ENCODE data around the gene SLC9A6.
"Not testable (repeated sequence)": the region's sequence is repeated elsewhere in the genome, so short reads cannot be mapped to it uniquely, and the experiment has no call there.

The SLC9A6 gene

DNA sequence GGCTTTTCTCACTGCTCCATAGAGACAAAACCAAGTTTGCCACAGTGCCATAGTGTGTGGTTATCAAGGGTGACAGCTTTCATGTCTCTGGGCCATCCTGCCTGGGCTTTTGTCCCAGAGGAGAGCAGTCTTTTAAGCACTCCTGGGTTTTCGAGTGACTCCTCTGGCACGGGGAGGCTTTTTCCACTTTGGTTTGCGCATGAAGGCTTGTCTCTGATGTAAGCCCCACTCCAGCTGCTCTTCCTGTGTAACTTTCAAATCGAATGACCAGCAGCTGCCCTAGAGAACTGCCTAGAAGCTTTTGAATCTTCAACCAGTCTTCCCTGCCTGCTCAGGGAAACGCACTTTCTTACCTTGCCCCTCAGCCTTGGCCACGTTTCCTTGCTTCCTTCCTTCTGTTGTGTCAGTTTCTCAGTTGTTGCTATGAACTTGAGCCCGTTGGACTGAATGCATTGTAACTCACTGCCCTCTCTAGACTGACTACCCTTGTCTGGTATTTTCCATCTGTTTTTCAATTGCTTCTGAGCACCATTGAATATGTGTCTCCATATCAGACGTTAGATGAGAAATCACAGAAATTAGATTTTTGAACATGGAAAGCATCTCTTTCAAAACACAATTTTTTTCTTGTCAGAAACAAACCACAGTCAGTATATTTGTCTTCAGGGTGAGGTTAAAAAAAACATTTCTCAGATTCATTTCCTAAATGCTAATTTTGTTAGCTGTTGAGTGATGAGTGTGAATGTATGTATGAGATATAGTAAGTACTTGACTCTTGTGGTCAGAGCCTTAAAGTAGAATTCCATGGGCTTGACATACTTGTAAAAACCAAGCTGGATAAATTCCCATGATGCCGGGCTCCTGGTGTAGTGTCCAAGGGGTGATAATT, 45.3 kb downstream of the SLC9A6 start:
- no peak for DNase-seq

DNA sequence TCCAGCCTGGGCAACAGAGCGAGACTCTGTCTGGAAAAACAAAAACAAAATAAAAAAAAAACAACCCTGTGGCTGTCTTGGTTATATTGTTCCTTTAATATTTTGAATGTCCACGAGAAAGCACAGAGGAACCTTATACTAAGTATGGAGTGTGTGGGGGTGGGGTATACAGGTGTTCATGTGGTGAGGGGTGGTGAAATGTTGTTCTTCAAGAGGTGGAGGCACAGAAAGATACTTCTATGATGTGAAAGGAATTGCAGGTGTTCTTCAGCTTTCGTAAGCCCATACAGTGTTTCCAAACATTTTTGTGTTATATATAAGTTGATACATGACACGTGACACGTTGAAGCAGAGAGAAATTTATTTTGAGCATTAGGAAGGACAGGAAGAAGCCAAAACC, 46.4 kb downstream of the SLC9A6 start:
- DNase-seq: no peak

DNA sequence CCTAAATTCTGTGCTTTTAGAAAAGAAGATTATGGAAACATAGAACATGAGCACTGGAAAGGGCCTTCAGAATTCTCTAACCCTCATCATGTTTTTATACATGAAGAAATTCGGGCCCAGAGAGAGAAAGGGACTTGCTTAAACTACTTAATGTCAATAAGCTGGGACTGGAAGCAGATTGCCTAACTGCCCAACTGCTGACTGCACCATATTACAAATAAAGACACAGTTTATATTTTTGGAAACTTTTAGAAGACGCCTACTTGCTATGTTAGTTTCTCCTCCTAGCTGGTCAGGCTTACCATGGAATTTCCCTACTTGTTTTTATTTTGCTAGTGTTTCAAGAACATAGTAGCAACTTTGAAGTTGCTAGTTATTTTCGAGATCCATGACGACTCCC, 47.1 kb downstream of the SLC9A6 start:
- DNase-seq: no peak

DNA sequence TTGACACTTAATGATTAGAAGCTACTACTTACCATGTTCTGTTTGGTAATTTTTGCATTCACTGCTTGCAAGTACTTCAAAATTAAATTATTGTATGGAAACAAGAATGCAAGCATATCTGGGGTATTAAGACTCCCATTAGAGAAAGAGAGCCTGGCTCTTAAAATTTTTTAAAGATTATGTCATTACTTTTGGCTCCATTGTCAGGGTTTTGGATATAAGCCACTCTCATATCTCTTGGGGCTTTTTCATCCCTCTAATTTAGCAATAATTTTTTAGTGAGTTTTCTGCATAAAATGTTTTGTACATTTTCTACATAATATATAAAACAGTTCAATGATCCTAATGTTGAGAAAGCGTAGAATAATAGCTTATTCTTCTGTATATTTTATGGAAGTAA, 49.4 kb downstream of the SLC9A6 start:
- DNase-seq: no peak

DNA sequence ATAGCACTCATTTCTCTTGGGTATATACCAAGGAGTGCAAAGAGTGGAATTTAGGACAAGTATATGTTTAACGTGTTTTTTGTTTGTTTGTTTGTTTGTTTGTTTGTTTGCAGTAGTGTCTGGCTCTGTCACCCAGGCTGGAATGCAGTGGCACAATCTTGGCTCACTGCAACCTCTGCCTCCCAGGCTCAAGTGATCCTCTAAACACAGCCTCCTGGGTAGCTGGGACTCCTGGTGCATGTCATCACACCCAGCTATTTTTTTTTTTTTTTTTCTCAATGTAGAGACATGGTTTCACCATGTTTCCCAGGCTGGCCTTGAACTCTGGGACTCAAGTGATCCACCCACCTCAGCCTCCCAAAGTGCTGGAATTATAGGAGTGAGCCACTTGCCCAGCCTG, 50.4 kb downstream of the SLC9A6 start:
- no peak for DNase-seq

DNA sequence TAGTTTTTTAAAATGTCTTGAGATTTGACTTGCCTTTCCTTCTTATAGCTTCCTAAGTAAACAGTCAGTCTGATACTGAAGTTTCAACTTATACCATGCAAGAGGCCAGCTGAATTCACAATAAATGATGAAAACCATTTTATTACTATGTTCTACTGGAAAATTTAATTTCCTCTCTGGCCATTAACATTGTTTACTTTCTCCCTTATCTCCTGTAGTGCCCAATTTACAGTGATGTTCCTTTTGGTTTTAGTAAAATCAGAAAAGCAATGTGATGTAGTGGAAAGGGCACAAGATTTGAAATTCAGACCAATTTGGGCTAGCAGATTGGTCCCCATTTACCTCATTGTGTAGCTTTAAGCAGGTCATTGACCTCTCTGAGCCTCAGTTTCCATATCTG, 54.2 kb downstream of the SLC9A6 start:
- DNase-seq: no peak

DNA sequence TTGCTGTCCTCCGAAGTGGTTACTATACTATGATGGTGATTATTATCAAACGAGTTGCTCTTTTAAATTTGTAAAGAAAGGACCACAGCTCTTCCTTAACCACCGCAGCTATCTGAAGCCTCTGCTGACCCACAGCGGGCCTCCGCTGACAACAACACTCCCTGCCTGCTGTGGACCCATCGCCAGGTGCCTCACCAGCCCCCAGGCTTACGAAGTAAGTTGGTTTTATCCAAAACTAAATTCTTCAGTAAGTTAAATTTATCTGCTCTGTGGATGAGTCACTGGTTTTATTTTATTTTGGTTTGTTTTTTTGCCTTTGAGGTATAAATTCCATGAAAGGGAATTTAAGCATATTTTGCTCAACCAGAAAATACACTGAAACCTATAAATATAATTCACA, 54.7 kb downstream of the SLC9A6 start:
- no peak for DNase-seq

DNA sequence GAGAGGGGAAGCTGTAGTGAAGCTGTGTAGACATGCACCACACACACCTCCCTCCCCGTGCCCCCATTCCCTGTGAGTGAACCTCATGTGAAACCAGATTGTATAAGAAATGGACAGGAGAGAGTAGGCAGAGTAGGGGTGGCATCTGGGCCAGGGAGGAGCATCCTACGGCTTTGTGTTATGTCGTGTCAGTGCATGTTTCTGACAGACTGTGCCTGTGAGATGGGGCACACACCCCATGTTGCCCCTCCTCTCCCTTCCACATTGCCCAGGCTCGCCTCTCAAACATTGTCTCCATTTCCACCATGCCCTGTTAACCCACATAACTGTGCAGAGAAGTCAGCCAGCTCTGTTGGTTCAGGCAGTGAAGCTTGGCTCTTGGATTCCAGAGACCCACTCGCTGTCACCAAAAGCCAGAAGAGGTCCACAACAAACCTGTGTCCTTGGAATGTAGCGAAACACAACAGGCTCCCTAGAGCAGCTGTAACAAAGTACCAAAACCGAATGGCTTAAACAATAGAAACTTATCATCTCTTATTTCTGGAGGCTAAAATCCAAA, 56.1 kb downstream of the SLC9A6 start:
- DNase-seq: no peak

DNA sequence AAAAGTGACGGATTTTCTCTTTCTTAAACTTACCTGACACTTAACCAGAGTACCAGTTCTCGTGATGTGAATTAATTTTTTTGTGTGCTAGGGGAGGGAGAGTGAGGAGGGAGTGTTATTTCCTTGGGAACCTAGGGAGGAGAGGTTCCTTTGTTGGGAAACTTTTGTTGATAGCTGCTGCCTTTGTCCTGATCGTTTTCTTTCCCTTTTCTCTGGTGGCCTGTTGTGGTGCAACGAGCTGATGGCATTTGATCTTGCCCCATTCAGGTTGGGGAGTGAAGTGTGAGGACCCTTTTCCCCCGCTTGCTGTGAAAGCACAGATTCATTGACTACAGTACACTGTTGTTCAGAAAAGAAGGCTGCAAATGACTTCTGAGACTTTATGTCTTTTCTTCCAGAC, 59.8 kb downstream of the SLC9A6 start:
- no peak for DNase-seq

DNA sequence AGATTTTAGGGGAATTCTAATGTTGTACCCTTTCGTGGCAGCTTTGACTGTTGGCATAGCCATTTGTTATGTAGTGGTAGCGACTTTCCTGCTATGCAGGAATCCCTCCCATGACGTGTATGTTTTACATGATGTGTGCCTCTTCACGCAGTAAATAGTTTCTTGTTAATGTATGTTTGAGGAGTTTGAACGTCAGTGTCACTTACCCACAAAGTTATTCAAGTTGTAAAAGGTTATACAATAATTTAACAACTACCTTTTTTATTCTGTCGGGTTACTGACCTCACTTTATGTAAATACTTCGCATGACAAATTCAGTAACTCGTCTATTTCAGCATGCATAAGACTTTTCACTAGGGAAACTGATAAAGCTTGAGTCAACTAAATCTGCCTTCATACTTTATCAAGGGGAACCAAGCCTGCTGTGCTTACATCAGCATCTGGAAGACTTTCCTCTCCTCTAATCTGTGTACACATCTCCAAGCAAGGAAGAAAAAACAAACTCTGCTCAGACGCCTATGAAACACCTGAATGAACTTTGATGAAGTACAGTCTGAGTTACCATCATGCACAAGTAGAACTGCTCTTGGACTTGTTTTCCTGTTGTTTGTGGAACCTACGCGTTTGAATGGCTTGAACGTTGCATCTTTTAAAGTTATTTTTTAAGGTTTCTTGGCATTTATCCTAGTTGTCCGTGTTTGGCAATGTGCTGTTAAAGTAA, 61.2 kb downstream of the SLC9A6 start:
- DNase-seq: no peak

DNA sequence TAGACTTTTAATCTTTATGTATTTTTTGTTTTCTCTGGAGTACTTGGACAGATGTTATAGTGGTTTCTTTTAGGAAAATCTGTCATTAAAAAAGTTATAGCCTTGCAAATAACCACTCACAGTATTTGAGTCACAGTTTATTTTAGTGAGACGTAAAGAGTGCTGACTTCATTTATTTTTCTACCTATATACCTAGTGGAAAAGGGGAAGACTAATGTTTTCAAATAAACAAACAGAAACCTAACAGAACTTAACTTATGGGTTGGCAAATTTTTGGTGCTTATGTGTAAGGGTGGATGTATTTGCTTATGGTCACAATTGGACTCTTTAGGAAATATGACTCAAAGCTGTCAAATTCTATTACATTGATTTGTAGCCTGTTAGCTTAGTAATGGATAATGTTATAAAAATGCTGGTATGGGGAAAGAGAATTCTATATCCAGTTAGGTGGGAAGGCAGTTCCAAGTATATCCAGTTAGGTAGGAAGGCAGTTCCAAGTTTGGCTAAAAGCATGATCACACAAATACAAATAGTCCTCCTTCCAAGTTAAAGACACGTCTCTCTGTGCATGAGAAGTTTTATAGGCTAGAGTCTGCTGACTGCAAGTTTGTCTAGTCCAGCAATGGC, 61.9 kb downstream of the SLC9A6 start:
- no peak for DNase-seq

DNA sequence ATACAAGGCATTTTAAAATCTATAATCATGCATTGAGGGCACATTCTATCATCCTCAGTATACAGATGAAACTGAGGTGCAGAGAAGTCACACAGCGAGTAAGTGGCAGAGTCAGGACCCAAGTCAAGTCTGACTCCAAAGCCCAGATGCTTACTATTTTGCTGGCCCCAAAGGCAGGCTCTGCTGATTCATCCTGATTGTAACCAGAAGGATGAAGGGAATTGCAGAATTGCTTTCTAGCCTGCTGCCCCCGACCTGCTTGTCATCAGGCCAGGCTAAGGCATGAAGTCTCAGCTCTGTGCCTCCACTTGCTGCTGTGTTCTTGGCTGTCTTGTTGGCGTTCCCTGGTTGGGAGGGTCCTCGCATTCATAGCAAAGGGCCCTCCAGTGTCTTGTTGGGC, 62.7 kb downstream of the SLC9A6 start:
- DNase-seq: no peak

DNA sequence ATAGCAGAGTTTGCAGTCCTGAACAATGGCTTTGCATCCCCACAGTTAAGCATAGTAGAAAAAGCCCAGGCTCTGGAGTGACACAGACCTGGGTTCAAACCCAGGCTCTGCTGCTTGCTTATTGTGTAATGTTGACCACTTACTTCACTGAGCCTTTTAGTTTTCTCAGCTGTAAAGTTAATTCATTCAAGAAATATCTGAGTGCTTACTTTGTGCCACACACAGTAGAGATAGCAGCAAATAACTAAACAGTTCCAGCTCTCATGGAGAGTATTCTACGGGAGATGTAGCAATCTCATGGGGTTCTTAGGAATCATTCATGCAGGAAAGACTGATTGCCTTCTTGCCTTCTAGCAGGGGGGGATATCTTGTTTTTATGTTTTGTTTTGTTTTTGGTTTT, 63.2 kb downstream of the SLC9A6 start:
- DNase-seq: no peak

DNA sequence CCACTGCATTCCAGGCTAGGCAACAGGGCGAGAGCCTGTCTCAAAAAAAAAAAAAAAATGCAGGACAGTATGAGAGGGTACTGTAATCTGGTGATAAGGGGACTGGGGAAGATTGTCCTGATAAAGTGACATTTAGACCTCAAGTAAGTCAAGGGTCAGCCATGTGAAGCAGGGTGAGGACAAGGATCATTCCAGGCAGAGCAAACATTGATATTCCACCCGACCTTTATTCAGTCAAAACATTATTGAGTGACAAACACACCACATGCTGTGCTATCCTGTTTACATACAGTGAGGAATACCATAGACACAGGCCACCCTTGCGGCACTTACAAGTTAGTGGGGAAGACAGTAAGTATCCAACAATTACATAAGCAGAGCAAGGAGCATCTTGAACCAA, 64.4 kb downstream of the SLC9A6 start:
- no peak for DNase-seq

DNA sequence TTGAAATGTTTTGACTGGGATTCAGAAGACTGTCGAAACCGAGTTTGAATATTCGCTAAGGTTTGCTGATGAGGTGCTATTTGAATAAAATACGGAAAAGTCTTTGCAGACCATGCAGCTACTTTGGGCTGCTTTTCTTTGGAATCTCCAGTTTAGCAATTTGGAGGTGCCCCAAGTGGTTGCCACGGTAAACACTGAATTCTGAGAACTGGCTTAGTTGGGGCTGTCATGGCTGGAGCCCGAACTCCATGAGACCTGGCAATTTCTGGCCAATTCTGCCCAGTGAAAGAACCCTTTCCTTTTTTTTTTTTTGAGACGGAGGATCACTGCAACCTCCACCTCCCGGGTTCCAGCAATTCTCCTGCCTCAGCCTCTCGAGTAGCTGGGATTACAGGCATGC, 65.6 kb downstream of the SLC9A6 start:
- DNase-seq: not testable (repeated sequence)

DNA sequence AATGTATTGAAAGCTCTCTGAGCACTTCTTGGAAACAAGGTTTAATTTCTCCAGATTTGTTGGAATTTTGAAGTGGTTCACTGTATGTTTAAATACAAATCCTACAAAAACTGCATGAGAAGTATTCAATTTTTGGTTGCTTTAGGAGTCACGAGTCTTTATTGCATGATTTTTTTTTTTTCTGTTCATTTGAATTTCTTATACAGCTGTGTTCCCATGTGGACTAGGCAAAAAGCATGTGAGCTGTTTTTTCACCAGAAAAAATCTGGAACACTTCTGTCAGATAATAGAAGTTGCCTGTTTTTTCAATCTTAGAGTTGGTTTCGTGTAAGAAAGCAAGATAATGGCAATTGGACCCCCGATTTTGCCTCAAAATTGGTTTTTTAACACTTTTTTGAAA, 66.4 kb downstream of the SLC9A6 start:
- no peak for DNase-seq

DNA sequence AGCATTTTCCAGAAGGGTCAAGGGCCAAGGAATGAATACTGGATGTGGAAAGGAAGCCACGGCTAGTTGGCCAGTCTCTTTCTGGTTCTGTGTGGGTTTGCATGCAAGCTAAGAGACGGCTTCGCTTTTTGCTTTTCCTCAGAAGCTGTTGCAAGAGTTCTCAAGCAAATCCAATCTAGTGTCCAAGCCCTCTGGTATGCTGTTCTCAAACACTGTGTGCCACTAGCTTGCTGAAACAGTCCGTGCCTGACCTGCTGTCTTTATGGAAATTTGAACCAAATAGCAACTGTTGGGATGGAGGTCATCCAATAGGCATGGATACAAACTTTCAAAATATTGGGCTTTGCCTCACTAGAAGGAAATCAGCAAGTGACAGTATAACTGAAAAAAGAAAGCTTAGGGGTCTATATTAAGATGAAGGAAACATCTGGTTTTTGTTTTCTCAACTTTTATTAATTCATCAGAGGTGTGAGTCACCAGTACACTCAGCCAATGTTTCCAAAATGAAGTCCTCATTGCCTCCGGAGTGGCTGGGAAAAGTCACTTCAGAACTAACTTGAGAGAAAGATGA, 70.5 kb downstream of the SLC9A6 start:
- DNase-seq: no peak

DNA sequence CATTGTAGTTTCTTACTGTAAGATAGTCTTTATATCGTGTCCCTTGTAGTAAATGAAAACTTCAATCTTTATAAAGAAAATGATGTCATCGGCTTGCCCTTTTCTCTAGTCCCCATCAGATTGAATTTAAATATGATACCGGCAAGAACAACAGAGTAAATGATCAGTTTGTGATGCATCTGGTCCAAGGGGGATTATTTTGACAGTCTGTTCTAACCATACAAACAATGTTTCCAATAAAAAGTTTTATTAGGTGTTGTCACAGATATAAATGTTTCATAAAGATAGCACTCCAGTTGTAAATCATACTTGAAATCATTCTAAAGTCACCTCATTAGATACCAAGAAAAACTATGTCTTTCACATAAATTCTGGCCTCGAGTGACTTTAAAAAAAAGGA, 72.3 kb downstream of the SLC9A6 start:
- no peak for DNase-seq

DNA sequence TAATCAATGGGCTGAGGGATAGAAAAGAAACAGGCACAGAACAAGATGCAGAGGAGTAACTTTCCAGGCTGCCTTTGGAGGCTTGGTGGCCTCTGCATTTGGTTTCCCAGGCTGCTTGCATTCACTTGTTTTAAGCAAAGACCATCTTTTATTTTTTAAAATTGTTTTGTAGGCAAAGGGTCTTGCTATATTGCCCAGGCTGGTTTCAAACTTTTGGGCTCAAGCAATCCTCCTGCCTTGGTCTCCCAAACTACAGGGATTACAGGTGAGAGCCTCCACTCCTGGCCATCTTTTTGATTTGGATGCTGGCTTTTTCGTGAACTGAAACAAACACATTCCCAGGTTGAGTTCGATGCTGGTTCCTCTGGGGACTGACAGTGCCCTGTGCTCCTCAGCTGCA, 74.1 kb downstream of the SLC9A6 start:
- no peak for DNase-seq

DNA sequence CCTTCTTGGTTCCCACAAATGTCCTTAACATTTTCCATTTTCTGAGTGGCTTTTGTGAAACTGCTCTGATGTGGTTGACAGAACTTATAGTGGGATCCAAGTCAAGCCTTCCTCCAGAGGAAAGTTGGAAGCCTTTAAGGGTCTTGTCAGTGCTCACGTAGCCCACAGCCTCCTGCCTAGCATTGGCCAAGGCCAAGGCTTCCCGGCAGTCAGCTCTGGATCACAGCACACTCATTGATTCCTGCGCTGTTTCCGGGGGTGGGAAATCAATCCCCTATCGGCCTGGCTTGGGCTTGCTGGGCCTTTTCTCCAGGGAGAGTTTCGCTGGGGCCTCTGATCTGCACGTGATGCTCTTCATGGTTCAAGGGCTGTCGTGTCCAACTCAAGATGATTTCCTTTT, 76.1 kb downstream of the SLC9A6 start:
- no peak for DNase-seq

DNA sequence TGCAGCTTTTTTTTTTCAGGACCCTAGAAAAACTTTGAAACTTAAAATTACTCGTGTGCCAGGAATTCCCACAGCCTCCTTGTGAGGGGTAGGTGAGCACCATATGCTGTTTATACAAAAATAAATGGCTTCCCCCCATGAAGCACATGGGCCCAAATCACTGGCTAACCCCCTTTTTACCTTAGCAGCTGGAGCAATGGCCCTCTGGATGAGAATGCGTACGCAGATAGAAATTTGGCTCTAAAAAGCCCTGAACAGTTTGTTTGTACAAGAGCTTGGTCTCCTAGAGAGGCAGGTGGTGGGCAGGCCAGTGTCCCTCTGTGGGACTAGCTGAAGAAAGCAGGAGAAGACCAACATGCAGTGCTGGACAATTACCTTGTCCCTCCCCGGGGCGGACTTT, 76.5 kb downstream of the SLC9A6 start:
- no peak for DNase-seq

DNA sequence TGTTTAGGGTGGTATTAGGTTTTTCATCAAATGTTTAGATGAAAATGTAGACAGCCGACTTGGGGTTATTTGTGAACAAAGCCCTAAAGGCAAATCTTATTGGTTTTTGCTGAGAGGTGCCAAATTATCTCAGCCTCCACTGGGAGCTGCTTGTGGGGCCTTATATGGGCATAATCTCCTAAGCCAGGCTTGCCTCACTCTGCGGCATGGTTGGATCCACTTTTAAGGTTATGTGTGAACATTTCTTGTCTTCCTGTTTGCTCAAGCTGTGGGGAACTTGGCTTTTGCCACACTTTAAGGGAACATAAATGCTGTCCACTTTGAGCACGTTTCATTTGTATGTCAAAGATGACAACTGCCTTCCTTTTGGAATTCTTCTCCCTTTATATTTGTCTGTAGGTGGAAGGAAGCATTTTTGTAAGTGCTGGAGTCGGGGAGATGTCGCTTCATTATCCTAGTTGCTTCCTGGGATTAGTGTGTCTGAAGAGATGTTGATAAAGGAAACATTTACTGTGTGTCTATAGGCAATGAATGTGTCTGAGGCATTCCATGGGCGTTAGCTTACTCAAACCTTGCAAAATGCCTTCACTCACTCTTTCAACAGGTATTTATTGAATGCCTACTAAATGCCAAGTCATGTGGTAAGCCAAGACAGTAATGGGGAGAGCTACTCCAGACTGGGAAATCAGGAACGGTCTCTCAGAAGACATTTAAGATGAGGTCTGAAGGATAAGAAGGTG, 78.3 kb downstream of the SLC9A6 start:
- no peak for DNase-seq

DNA sequence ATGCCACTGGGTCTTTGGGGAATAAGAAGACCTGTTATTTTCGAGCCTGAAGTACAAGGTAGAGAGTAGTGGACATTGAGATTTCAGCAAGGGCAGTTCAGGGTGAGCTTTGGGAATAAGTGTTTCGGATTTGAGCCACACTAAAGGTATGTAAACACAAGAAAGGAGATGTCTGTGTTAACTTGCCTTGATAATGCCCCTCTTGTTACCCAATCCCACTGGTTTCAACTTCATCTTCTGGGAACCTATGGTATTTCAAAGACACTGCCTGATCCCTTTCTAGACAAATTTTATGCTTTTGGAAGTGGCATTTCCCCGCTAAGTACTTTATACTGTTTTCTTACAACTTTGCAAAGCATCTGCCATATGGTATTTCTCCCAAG, 79.4 kb downstream of the SLC9A6 start:
- no peak for DNase-seq

Data from NCI-H2107 (cell line).